Activated T-helper 9 cell treated with anti-CD3 and anti-CD28 coated beads, Interleukin-2, amount 50 U/mL, for 16 hours (primary cell): Measurements from ENCODE around the gene MAP1S.
A peak's percentile ranks its signal among the peaks of the same experiment; 100 is the strongest.

Experiments
- DNase-seq: peaks from one replicate; pipeline ENCODE4 v3.0.0-alpha.2; 2020; ENCODE audit warnings: low read depth

The MAP1S gene

GRCh38 chr19:17718947-17719711, at the start of gene MAP1S:
Gene MAP1S, plus strand, starts transcription at chr19:17719480. Its CDS starts 23 bp downstream, at chr19:17719503.
- DNase-seq: peak; percentile 56

- no peak for DNase-seq
These were observed 47.4 kb upstream of the MAP1S start for GRCh38 chr19:17671906-17672305.

- DNase-seq: no peak
These were observed 45.1 kb upstream of the MAP1S start for GRCh38 chr19:17673937-17674799.

- DNase-seq: no peak
These were observed 43.0 kb upstream of the MAP1S start for GRCh38 chr19:17676295-17676694.

GRCh38 chr19:17677002-17677401, 42.3 kb upstream of the MAP1S start:
- no peak for DNase-seq

- DNase-seq: no peak
These were observed 40.4 kb upstream of the MAP1S start for GRCh38 chr19:17678836-17679235.

- DNase-seq: no peak
These were observed 39.6 kb upstream of the MAP1S start for GRCh38 chr19:17679526-17680229.

GRCh38 chr19:17680230-17680722, 39.0 kb upstream of the MAP1S start:
- peak; percentile 7 for DNase-seq

- no peak for DNase-seq
These were observed 37.7 kb upstream of the MAP1S start for GRCh38 chr19:17681505-17682125.

GRCh38 chr19:17682273-17682672, 37.0 kb upstream of the MAP1S start:
- DNase-seq: no peak

GRCh38 chr19:17683078-17683477, 36.2 kb upstream of the MAP1S start:
- DNase-seq: no peak

GRCh38 chr19:17684256-17684655, 35.0 kb upstream of the MAP1S start:
- DNase-seq: no peak

- DNase-seq: no peak
These were observed 33.7 kb upstream of the MAP1S start for GRCh38 chr19:17685451-17686022.

GRCh38 chr19:17686023-17686521, 33.2 kb upstream of the MAP1S start:
- DNase-seq: no peak

- no peak for DNase-seq
These were observed 32.7 kb upstream of the MAP1S start for GRCh38 chr19:17686592-17687024.

GRCh38 chr19:17687141-17687856, 32.0 kb upstream of the MAP1S start:
- DNase-seq: no peak

GRCh38 chr19:17687857-17688784, 31.2 kb upstream of the MAP1S start, which contains the start of gene UNC13A:
Gene UNC13A, minus strand, starts transcription at chr19:17688354. Its CDS starts 155 bp downstream, at chr19:17688199.
- peak; percentile 15 for DNase-seq

GRCh38 chr19:17688853-17689595, 30.3 kb upstream of the MAP1S start:
- DNase-seq: no peak

GRCh38 chr19:17692566-17692965, 26.7 kb upstream of the MAP1S start:
- no peak for DNase-seq
